Caki2 (cell line): ENCODE data around the gene OSBPL2. TPM values are rescaled to one million over a fixed set of nuclear protein-coding genes. Genes with fewer than 3 reads are reported as not detected.

Experiments used
- DNase-seq: peaks from one replicate; pipeline ENCODE4 v3.0.0-alpha.2; 2015; ENCODE audit warnings: low read depth
- in situ Hi-C: cut with HindIII; loops from 2 replicates; pipeline ENCODE4 v1.10.0; 2016; ENCODE audit warnings: low sequenced_read_pairs, low pct_unique_long_range_greater_than_20kb, mixed read lengths
- total RNA-seq: library from RNA; depleted of rRNA; stranded (reverse); fragments of >200 nt; shearing (Covaris generic); gene quantifications from 2 replicates; pipeline ENCODE4 v1.2.3, GENCODE V29; 2014; ENCODE audit warnings: low replicate concordance

OSBPL2 gene
- total RNA-seq, 1 experiment from 2014 or later, result 14.0 TPM

DNA sequence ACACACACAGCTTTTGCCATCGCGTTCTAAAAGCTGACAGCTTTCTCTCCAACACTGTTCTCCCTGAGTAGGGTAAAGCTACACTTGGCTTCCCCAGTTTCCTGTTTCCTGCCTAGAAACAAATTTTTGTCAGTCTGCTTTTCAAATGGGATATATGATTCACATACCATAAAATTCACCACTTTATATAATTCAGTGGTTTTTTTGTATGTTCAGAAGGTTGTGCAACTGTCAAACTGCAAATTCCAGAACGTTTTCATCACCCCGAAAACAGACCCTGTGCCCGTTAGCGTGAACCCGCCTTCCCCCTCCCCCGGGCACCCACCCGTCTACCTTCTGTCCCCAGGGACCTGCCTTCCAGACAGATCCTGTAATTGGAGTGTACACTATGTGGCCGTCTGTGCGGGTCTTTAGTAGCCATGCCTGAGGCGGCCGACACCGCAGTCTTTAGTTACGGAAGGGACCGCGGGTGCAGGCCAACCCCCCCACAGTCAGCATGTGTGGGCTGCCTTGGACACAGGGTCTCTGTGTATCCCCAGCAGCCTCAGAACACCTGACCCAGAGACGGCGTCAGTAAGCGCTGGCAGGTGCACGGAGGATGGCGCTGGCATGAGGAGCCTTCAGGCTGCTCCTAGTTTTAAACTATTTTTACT, 34.8 kb upstream of the OSBPL2 start:
- no peak for DNase-seq
- in situ Hi-C loops, result no loop called here

DNA sequence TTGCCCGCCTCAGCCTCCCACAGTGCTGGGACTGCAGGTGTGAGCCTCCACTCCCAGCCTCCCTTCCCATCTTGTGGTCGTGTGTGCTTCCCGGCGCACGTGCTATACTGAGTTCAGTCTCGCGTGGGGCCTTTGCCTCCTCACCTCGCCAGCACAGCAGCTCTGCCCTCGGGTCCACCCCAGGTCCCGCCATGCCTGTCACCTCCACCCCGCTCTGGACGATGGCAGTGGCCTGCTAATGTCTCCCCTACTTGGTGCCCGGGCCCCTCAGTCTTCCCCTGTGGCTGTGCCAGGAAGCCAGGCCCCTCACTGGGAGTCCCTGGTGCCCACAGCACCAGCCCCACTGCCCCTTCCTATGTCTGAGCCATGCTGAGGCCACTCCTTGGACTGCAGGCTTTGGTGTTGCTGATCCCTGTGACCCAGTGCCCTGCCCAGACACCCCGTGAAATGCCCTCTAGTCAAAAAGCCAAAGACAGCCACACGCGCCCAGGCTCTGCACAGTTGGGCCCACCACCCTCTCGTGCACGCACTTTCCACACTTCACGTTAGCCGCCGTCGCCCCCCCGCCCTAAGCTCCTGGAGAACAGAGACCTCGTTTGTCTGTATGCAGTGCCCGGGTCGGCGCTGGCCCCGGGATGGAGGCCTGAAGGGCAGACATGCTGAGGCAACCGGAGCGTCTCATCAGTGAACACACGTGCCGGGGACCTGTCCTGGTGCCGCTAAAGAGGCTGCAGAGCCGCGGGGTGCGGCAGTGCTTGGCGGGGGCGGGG, 32.5 kb upstream of the OSBPL2 start:
- in situ Hi-C loops, result no loop called here
- no peak for DNase-seq

DNA sequence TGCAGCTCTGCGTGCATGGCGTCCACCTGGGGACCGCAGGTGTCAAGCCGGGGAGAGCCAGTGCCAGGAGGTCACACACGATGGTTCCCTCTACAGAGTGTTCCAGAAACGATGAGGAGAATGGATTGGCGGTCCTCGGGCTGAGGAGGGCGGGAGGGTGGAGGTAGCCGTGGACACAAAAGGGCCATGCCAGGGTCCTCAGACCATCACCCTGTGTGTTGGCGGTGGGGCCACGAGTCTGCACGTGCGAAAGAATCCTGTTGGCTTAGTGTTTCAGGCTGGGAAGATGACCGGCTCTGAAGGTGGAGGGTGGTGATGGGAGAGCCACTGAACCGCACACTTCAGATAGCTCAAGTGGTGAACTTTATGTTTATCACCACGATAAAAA, 31.9 kb upstream of the OSBPL2 start:
- in situ Hi-C loops, result no loop called here
- no peak for DNase-seq

DNA sequence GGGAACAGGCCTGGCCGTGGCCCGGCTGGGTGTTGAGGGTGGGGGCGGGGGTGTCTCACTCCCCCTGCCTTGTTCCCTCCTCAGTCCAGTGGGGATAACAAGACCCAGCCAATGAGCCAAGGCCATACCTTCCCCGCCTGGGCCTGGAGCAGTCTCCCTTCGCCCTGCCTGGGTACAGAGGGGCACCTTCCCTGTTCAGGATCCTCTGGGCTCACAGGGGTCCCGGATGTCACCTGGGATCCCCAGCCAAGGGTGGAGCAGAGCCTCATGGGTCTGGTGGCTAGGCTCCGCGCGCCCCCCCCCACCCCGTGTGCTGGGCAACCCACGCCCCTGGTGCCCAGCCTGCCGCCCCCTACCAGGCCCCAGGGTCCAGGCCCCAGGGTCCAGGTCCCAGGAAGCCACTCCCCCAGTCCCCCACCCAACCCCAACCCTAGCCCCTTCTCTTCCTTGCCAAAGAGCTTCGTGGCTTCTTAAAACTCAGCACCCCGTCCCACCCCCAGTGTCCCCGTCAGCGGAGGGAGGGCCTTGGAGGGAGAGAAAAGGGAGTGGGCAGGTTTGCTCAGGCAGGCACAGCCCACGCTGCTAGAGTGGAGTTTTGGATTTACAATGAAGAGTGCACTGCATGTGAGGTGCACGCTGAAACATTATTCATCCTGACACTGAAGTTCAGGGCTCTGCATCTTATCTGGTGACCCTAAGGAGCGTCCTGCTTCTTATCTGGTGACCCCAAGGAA, 30.1 kb upstream of the OSBPL2 start:
- in situ Hi-C loops, result no loop called here
- no peak for DNase-seq

DNA sequence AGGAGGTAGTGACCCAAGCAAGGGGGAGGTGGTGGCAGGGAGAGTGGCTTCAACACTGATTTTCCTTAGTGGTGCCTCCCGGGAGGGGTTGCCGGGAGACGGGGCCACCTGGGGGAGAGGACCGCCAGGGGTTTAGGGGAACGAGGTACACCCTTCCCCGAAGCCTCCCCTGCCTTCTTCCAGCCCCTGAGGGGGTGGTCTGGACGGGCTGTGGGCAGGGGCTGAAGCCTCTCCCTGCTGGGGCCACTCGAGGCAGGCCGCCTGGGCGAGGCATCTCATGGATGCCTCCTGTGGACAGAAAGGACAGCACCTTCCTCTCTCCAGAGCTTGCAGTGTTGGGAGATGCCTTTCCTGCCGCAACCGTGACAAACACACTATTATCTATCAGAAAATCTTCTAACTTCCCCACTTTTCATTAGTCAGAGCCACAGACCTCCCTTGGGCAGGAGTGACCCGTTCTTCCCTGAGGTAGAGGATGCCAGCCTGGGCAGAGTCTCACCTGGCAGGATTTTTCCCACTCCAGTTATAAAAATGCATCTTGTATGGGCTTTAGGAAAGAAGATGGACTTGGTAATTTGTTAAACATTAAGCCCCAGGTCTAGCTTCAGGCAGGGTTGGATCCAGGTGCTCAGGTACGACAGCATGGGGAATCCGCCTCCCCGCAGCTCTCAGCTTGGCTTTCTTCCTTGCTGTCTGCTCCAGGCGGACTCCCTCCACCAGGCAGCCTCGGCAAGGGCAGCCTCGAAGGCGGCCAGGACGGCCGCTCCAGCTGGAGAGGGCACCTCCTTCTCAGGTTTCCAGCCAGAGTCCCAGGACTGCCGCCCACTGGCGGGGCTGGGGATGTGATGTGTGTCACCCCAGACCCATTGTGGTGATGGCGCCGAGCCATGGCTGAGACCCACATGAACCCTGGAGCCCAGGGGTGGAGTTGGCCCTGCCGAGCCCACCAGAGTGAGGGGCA, 29.2 kb upstream of the OSBPL2 start:
- in situ Hi-C loops, result no loop called here
- no peak for DNase-seq

DNA sequence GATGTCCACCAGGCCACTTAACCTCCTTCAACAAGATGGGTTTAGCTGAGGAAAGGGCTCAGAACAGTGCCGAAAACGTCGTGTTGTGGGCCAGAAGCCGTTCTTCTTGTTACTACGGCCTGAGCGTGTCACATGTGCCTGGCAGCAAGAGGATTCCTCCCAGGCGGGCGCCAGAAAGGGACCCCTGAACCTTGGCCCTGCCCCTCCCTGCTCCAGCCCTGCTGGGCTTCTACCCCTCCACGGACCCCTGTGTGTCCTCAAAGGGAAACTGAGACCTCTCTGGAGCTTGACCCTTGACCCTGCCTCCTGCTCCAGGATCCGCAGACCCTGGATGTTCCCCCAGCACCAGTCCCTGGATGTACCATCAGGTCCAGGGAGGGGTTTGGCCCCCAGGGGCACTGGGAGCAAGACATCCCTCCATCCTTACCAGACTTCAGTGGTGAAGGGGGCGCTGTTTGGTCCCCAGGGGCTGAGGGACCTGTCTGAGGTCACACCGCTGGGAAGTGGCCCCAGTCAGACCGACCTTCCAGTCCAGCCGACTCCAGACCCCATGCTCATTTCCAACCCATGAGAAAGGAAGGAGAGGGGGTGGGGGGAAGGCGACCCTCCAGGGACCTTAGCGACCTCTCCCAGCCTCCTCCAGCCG, 28.3 kb upstream of the OSBPL2 start:
- in situ Hi-C loops, result no loop called here
- DNase-seq, result no peak

GRCh38 chr20:62210496-62210855, 27.8 kb upstream of the OSBPL2 start:
- in situ Hi-C loops, result no loop called here
- DNase-seq, result no peak

GRCh38 chr20:62211216-62211615, 27.1 kb upstream of the OSBPL2 start:
- in situ Hi-C loops, result no loop called here
- DNase-seq, result no peak

GRCh38 chr20:62211769-62212288, 26.5 kb upstream of the OSBPL2 start:
- in situ Hi-C loops, result no loop called here
- DNase-seq, result no peak

DNA sequence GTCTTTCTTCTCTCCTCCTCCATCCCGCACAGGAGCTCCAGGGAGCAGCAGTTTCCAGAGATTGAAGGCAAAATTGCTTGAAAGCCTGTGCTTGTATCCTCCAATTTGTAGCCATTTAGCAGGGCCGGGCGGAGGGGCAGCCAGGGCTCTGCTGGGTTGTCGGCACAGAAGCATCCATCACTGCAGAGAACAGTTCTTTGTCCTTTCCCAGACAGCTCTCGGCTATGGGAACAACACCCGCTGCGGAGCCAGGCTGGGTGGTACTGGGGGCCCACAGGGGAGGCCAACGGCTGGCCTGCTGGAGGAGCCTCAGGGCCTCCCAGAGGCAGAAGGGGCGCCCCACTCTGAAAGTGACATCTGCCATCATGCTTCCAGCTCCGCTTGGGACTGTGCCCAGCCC, 26.0 kb upstream of the OSBPL2 start:
- in situ Hi-C loops, result no loop called here
- DNase-seq, result no peak

- no peak for DNase-seq
- in situ Hi-C loops, result no loop called here
These were observed 24.3 kb upstream of the OSBPL2 start for GRCh38 chr20:62214067-62214466.

DNA sequence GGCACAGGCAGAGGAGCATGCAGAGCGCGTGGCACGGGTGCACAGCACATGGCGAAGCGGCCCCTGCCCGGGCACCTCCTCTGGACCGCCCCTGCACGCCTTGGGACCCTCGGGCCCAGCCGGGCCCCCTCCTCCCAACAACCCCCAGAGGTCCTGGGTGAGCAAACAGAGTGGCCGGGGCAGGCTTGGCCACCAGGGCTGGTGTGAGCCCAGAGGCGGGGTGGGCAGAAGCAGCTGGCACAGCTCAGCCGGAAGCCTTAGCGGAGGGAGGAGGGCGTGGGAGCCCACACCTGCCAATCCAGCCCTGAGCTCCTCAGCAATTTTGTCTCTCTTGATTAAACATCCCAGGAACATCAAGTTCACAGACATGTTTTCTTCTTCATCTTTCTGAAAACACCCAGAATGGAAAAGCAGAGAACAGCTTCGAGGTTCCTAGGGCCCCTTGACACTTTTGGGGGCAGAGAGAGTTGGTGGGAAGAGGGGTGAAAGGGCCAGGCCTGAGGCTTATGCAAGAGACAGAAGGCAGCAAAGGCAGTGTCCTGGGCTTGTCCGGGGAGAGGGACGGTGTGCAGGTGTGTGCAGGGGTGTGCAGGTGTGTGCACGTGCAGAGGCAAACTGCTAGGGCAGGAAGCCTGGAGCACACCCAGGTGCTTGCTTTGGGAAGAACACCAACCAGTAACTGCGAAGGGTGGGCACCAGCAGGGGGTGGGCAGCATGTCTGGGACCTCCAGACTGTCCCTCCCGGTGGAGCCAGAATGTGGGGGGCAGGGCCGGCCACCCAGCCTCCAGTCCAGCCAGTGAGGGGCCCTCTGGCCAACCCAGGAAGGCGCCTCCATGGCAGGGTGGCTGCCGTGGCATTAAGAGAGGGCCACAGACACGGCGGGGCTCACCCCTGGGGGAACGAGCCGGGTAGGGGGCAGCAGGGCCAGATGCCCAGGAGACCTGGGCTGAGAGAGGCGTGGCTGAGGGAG, 23.0 kb upstream of the OSBPL2 start:
- DNase-seq, result no peak
- in situ Hi-C loops, result no loop called here

GRCh38 chr20:62215991-62216635, 22.2 kb upstream of the OSBPL2 start:
- DNase-seq, result no peak
- in situ Hi-C loops, result no loop called here

DNA sequence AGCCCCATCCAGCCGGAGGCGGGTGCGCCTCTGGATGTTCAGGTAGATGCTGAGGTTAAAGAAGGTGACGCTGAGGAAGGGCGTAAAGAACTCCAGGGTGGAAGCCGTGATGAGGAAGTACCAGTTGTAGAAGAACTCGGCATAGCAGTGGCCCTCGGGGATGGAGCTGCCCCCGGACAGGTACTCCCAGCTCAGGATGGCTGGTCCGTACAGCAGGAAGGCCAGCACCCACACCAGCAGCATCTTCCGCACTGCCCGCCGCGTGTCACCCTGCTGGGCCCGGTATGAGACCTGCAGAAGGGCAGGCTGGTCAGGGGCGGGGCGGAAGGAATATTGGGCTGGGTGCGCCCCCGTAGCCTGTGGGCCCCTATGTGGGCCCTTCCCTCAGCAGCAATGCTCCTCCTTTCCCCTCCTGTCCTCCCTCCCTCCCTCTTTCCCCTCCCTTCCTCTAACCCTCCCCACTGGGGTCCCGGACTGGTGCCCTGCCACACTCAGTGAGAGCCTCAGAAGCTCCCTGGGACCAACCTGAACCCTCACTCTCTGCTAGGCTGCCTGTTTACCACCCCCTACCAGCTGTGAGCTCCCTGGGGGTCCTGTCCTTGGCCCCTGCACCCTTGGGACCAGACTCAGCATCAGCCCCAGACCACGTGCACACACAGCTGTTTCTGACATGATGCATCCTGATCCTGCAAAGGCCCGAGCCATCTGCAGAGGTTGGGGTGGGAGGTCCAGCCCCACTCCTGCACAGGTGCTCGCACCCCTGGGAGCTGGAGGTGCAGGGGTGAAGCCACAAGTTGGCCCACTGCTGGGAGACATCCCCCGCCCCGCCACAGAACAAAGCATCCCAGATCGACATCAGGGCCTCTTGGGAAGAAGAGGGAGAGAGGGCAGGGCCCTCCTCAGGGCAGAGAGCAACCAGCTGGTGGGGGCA, 21.4 kb upstream of the OSBPL2 start:
- DNase-seq, result no peak
- in situ Hi-C loops, result no loop called here
